Motor neuron (in vitro differentiated cells): ENCODE data around the gene NUDT19. TPM values are rescaled to one million over a fixed set of nuclear protein-coding genes. Genes with fewer than 3 reads are reported as not detected.
"Not testable (repeated sequence)": the region's sequence is repeated elsewhere in the genome, so short reads cannot be mapped to it uniquely, and the experiment has no call there.

Experiments
- ATAC-seq, 8 experiments: fragments of 200-7000 bp; cut with Tn5 transposase; replicated peaks in 6 of 8; 2 replicates each; pipeline ENCODE4 v1.8.0; 2021; ENCODE audit warnings: mild to moderate bottlenecking in 8 of 8, moderate library complexity in 8 of 8
- H3K27ac ChIP-seq, 2 donors: fragments of 250-450 bp; sonication (Bioruptor Pico); 2 replicates each; pipeline ENCODE4 v1.9.0; 2021; ENCODE audit warnings: antibody characterized with exemption in 2 of 2, mild to moderate bottlenecking in 2 of 2, moderate library complexity in 1 of 2
- H3K4me1 ChIP-seq, 2 donors: fragments of 250-450 bp; sonication (Bioruptor Pico); replicated peaks in 1 of 2; 2 replicates each; pipeline ENCODE4 v1.6.1; 2021; ENCODE audit warnings: antibody characterized with exemption in 2 of 2, mild to moderate bottlenecking in 2 of 2, moderate library complexity in 1 of 2
- H3K4me3 ChIP-seq, 5 donors: fragments of 250-450 bp; sonication (Bioruptor Pico); 2 replicates each; pipeline ENCODE4 v1.9.0; 2021; ENCODE audit warnings: antibody characterized with exemption in 5 of 5, mild to moderate bottlenecking in 5 of 5, moderate library complexity in 4 of 5
- WGBS, 10 experiments: fragments of 450-650 bp; shearing (Covaris generic); methylation state at CpG; one replicate each; pipeline ENCODE4 v1.0.0; 2022; 5-methylcytosine and 5-hydroxymethylcytosine counted together
- in situ Hi-C, 9 experiments: fragments of 400-800 bp; cut with MboI; loops; one replicate each; pipeline ENCODE4 v1.15.0; 2021; ENCODE audit warnings: low sequenced_read_pairs in 9 of 9, low pct_unique_long_range_greater_than_20kb in 2 of 9; ENCODE audit not compliant: unreplicated experiment in 9 of 9
- total RNA-seq, 8 experiments: library from RNA; unstranded; fragments of 300-600 nt; gene quantifications; 2 replicates each; pipeline versions ENCODE4 v1.2.3 to v1.2.4, GENCODE V29; 2022

The NUDT19 gene
- total RNA-seq, 8 experiments from 2014 or later: 3.3 to 25.5 (median 5.4) TPM

- ATAC-seq: no peak
- in situ Hi-C loops: no loop called here
- peaks cover 5 to 13% of the 10 kb centered on the region in 2 donors for H3K4me1 ChIP-seq
- WGBS, 10 experiments: 20 to 47% (median 21%) methylated on average over 1 to 10 of the region's 33 CpGs; no CpG with 5 or more reads in 5 of the 10 experiments
- peak overlapping the region in 1 of 5 donors; percentile 95 for H3K4me3 ChIP-seq
- H3K27ac ChIP-seq: no peak overlapping the region
These were observed 14.7 kb upstream of the NUDT19 start for GRCh38 chr19:32676895-32677359.

GRCh38 chr19:32677657-32678056, 14.0 kb upstream of the NUDT19 start:
- in situ Hi-C loops: no loop called here
- ATAC-seq: no peak
- no peak overlapping the region for H3K4me3 ChIP-seq
- no peak overlapping the region for H3K27ac ChIP-seq
- WGBS, 10 experiments: 16 to 60% (median 44%) methylated on average over 2 to 9 of the region's 9 CpGs; no CpG with 5 or more reads in 5 of the 10 experiments
- H3K4me1 ChIP-seq: peaks cover 5 to 13% of the 10 kb centered on the region in 2 donors

DNA sequence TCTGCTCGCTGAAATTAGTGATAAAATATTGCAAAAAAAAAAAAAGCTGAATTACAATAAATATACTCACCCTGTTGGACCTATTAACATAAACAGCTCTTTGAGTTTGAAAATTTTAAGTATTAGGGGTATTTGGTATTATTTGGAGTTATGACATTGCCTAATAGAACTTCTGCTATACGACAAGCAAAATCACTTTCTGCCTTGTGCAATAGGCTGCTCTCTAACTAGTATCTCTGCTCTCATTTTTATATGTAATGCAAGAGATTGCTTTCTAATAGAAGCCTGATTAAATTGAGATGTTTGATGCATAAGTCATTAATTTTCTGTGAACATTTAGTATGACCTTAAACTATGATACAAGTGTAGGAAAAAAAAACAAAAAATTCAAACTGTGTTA, 10.6 kb upstream of the NUDT19 start:
- in situ Hi-C loops: no loop called here
- Histone ChIP-seq H3K27ac (no peak overlapping the region), H3K4me3 (no peak overlapping the region), H3K4me1 (peaks cover 0 to 7% of the 10 kb centered on the region in 2 donors)
- 22 to 100% (median 69%) methylated on average over 1 to 2 of the region's 2 CpGs; no CpG with 5 or more reads in 1 of the 10 experiments for WGBS, 10 experiments
- ATAC-seq: no peak

- in situ Hi-C loops: no loop called here
- peak in 2 of 8 experiments; percentile 57 to 70 for ATAC-seq
- Histone ChIP-seq H3K4me1 (peaks cover 0 to 4% of the 10 kb centered on the region in 2 donors), H3K27ac (no peak overlapping the region), H3K4me3 (no peak overlapping the region)
- 15 to 100% (median 75%) methylated on average over 1 to 4 of the region's 4 CpGs; no CpG with 5 or more reads in 1 of the 10 experiments for WGBS, 10 experiments
These were observed 9.3 kb upstream of the NUDT19 start for GRCh38 chr19:32682317-32682716.

DNA sequence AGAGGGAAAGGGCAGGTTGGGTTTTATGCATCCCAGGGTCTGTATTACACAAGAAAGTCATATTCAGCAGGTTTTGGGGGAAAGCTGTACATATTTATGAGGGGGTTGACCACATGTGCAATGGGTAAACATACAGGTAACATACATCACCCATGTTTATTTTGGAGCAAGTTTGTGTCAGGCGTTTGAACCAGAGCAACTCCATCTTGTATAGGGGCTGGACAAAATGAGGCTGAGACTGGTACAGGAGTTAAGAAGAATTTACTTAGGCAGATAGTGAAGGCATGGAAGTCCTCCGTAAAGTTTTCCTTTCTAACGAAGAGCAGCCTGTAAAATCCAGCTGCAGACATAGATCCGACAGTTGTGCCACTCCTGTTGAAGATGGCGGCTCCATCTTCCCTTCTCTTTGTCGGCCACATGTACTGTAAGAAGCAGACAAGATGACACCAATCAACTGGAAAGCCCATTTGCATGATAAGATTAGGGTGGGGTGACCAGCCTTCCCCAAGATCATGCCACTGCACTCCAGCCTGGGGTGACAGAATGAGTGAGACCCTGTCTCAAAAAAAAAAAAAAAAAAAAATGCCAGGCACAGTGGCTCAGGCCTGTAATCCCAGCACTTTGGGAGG, 4.7 kb upstream of the NUDT19 start:
- no peak for ATAC-seq
- in situ Hi-C loops: no loop called here
- Histone ChIP-seq H3K4me1 (peaks cover 5 to 8% of the 10 kb centered on the region in 2 donors), H3K4me3 (no peak overlapping the region), H3K27ac (no peak overlapping the region)
- WGBS, 10 experiments: 43 to 100% (median 86%) methylated on average over 1 to 6 of the region's 6 CpGs; no CpG with 5 or more reads in 3 of the 10 experiments

DNA sequence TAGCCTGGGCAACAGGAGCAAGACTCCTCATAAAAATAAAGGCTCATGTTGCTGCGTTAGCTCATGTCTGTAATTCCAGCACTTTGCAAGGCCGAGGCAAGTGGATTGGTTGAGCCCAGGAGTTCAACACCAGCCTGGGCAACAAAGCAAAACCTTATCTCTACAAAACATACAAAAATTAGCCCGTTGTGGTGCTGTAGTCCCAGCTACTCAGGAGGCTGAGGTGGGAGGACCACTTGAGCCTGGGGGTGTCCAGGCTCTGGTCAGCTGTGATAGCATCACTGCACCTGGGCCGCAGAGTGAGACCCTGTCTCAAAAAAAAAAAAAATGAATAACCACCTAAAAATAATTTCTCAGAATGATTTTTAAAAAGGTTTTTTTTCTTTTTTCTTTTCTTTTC, 3.9 kb upstream of the NUDT19 start:
- 75 to 100% (median 95%) methylated on average over 1 to 3 of the region's 4 CpGs; no CpG with 5 or more reads in 3 of the 10 experiments for WGBS, 10 experiments
- in situ Hi-C loops: no loop called here
- no peak overlapping the region for H3K4me3 ChIP-seq
- H3K27ac ChIP-seq: no peak overlapping the region
- H3K4me1 ChIP-seq: peaks cover 8 to 10% of the 10 kb centered on the region in 2 donors
- no peak for ATAC-seq

GRCh38 chr19:32688311-32688710, 3.3 kb upstream of the NUDT19 start:
- no peak for ATAC-seq
- Histone ChIP-seq H3K4me3 (no peak overlapping the region), H3K4me1 (peaks cover 14 to 17% of the 10 kb centered on the region in 2 donors), H3K27ac (no peak overlapping the region)
- WGBS, 10 experiments: 60 to 100% (median 100%) methylated on average over 1 of the region's 1 CpG; no CpG with 5 or more reads in 7 of the 10 experiments
- in situ Hi-C loops: no loop called here

GRCh38 chr19:32691952-32692726, 518 bp downstream of the NUDT19 start:
- in situ Hi-C loops: no loop called here
- peak overlapping the region; percentile 82 to 85 for H3K27ac ChIP-seq

GRCh38 chr19:32692727-32693061, 1.1 kb downstream of the NUDT19 start:
- ATAC-seq: no peak
- in situ Hi-C loops: no loop called here
- WGBS, 10 experiments: 0 to 87% (median 42%) methylated on average over 1 to 3 of the region's 7 CpGs; no CpG with 5 or more reads in 4 of the 10 experiments

More at GRCh38 chr19:32691952-32692726, 518 bp downstream of the NUDT19 start:
- 0 to 90% (median 15%) methylated on average over 1 to 12 of the region's 93 CpGs; no CpG with 5 or more reads in 6 of the 10 experiments for WGBS, 10 experiments
- peak in 7 of 8 experiments; percentile 66 to 82 (median 72) for ATAC-seq
- Histone ChIP-seq H3K4me3 (peak overlapping the region; percentile 59 to 80 (median 70)), H3K4me1 (peaks cover 20 to 32% of the 10 kb centered on the region in 2 donors)

GRCh38 chr19:32693151-32694108, 1.8 kb downstream of the NUDT19 start:
- ATAC-seq, in situ Hi-C loops, H3K27ac ChIP-seq: not testable (repeated sequence)
- Histone ChIP-seq H3K4me3 (peak overlapping the region; percentile 59 to 80 (median 70)), H3K4me1 (peaks cover 20 to 32% of the 10 kb centered on the region in 2 donors)
- 83 to 100% (median 95%) methylated on average over 1 to 13 of the region's 20 CpGs; no CpG with 5 or more reads in 1 of the 10 experiments for WGBS, 10 experiments

More at GRCh38 chr19:32692727-32693061, 1.1 kb downstream of the NUDT19 start:
- H3K27ac ChIP-seq: peak overlapping the region in 1 of 2 donors; percentile 85
- peak overlapping the region; percentile 59 to 80 (median 70) for H3K4me3 ChIP-seq
- H3K4me1 ChIP-seq: peaks cover 20 to 32% of the 10 kb centered on the region in 2 donors

- ATAC-seq, in situ Hi-C loops, H3K27ac ChIP-seq, H3K4me3 ChIP-seq: not testable (repeated sequence)
- peaks cover 20 to 32% of the 10 kb centered on the region in 2 donors for H3K4me1 ChIP-seq
- WGBS, 10 experiments: 67 to 100% (median 90%) methylated on average over 1 to 2 of the region's 2 CpGs; no CpG with 5 or more reads in 6 of the 10 experiments
These were observed 2.7 kb downstream of the NUDT19 start for GRCh38 chr19:32694316-32694715.

DNA sequence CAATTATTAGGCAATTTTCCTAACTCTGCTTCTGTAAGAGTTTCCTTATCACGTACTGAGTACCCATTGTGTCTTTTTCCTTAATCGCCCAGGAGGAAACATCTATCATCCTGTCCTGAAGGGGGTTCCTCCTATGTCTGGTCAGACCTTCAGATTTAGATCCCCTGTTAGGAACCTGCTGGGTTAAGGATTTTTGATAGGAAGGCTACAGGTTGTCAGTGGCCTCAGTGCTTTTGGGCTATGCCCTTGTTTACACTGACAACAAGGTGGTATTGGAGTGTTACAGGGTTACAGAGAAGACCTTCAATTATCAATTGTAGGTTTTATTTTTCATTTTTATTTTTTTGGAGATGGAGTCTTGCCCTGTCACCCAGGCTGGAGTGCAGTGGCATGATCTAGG, 3.2 kb downstream of the NUDT19 start:
- peaks cover 20 to 32% of the 10 kb centered on the region in 2 donors for H3K4me1 ChIP-seq
- 71 to 100% (median 80%) methylated on average over 1 to 2 of the region's 2 CpGs; no CpG with 5 or more reads in 5 of the 10 experiments for WGBS, 10 experiments
- H3K4me3 ChIP-seq, H3K27ac ChIP-seq, in situ Hi-C loops, ATAC-seq: not testable (repeated sequence)
